ENCODE data around the gene UQCR11. TPM values are rescaled to one million over a fixed set of nuclear protein-coding genes. Genes with fewer than 3 reads are reported as not detected.

Gene UQCR11
- total RNA-seq, 2 experiments from 2014 or later = 231 TPM

- TF ChIP-seq CTCF (IDR thresholded peaks at IDR 0.05) = no peak
- H3K9me3 Mint-ChIP-seq = no peaks in the 10 kb centered on the region
- H3K27me3 Mint-ChIP-seq = no peaks in the 10 kb centered on the region
- ChIA-PET POLR2A (interaction anchor here (0.7 to 1.2 kb wide), 2 partner anchors 10 to 55 kb away, joined by 3 read pairs; no protein-coding TSS in a partner anchor), CTCF (interaction anchor here (1.5 to 3.1 kb wide), 2 partner anchors 16 to 64 kb away, joined by 3 to 11 read pairs; no protein-coding TSS in a partner anchor)
- peak overlapping the region; percentile 20 for H3K27ac Mint-ChIP-seq
- peaks cover 36% of the 10 kb centered on the region for H3K36me3 Mint-ChIP-seq (ENCODE audit: low read depth)
- DNase-seq = peak; percentile 44
- peaks cover 38% of the 10 kb centered on the region for H3K4me1 Mint-ChIP-seq (ENCODE audit: low read depth)
- intact Hi-C loops (cut with micrococcal nuclease) = loop anchor here (5.0 kb wide), 2 partner anchors 44 to 159 kb away; partner anchors contain the start of gene TCF3
- H3K4me3 Mint-ChIP-seq = peak overlapping the region; percentile 8
- ATAC-seq = no peak
Measured at GRCh38 chr19:1608359-1609102, 3.3 kb upstream of the UQCR11 start.

GRCh38 chr19:1606138-1606651, 933 bp upstream of the UQCR11 start:
- intact Hi-C loops (cut with micrococcal nuclease) = loop anchor here (5.0 kb wide), 2 partner anchors 46 to 161 kb away; partner anchors contain the start of gene TCF3
- ATAC-seq (peak; percentile 1), DNase-seq (no peak)
- no peak for TF ChIP-seq CTCF (IDR thresholded peaks at IDR 0.05)
- Mint-ChIP-seq H3K27me3 (no peaks in the 10 kb centered on the region), H3K4me3 (peak overlapping the region; percentile 85), H3K36me3 (ENCODE audit: low read depth) (peaks cover 34% of the 10 kb centered on the region), H3K4me1 (ENCODE audit: low read depth) (peaks cover 44% of the 10 kb centered on the region), H3K9me3 (no peaks in the 10 kb centered on the region), H3K27ac (peak overlapping the region; percentile 97)
- POLR2A ChIA-PET = interaction anchor here (1.3 to 5.2 kb wide), 4 partner anchors 11 to 47 kb away, joined by 7 to 26 read pairs (median 12); no protein-coding TSS in a partner anchor
- CTCF ChIA-PET = interaction anchor here (1.2 to 3.5 kb wide), 4 partner anchors 13 to 66 kb away, joined by 3 to 24 read pairs (median 4); no protein-coding TSS in a partner anchor

- Mint-ChIP-seq H3K9me3 (no peaks in the 10 kb centered on the region), H3K27ac (no peak overlapping the region), H3K4me1 (ENCODE audit: low read depth) (peaks cover 18% of the 10 kb centered on the region), H3K27me3 (no peaks in the 10 kb centered on the region), H3K36me3 (ENCODE audit: low read depth) (peaks cover 36% of the 10 kb centered on the region), H3K4me3 (no peak overlapping the region)
- no peak for ATAC-seq
- intact Hi-C loops (cut with micrococcal nuclease) = no loop called here
- ChIA-PET POLR2A (interaction anchor here (1.1 to 1.4 kb wide), 3 partner anchors 9 to 48 kb away, joined by 3 to 6 read pairs (median 3); partner anchors contain the start of gene MBD3), CTCF (interaction anchor here (1.9 kb wide), 1 partner anchor 11 kb away, joined by 4 read pairs; no protein-coding TSS in a partner anchor)
- DNase-seq = no peak
- TF ChIP-seq CTCF (IDR thresholded peaks at IDR 0.05) = peak; percentile 2
Measured at GRCh38 chr19:1602091-1602707, 3.1 kb downstream of the UQCR11 start.

GRCh38 chr19:1601613-1602064, 3.6 kb downstream of the UQCR11 start:
- DNase-seq = no peak
- H3K4me1 Mint-ChIP-seq (ENCODE audit: low read depth) = peaks cover 16% of the 10 kb centered on the region
- no peak overlapping the region for H3K4me3 Mint-ChIP-seq
- H3K27me3 Mint-ChIP-seq = no peaks in the 10 kb centered on the region
- peaks cover 37% of the 10 kb centered on the region for H3K36me3 Mint-ChIP-seq (ENCODE audit: low read depth)
- no peak for ATAC-seq
- H3K9me3 Mint-ChIP-seq = no peaks in the 10 kb centered on the region
- ChIA-PET CTCF (interaction anchor here (1.9 kb wide), 1 partner anchor 11 kb away, joined by 4 read pairs; no protein-coding TSS in a partner anchor), POLR2A (interaction anchor here (1.1 to 1.4 kb wide), 3 partner anchors 9 to 49 kb away, joined by 3 to 6 read pairs (median 3); partner anchors contain the start of gene MBD3)
- peak; percentile 21 for TF ChIP-seq CTCF (IDR thresholded peaks at IDR 0.05)
- H3K27ac Mint-ChIP-seq = no peak overlapping the region
- intact Hi-C loops (cut with micrococcal nuclease) = no loop called here

Measured in activated CD8-positive, alpha-beta T cell treated with anti-CD3 and anti-CD28 coated beads for 36 hours (primary cell).